ENCODE data around the gene ACAD10.
"Not testable (repeated sequence)": the region's sequence is repeated elsewhere in the genome, so short reads cannot be mapped to it uniquely, and the experiment has no call there.

DNA sequence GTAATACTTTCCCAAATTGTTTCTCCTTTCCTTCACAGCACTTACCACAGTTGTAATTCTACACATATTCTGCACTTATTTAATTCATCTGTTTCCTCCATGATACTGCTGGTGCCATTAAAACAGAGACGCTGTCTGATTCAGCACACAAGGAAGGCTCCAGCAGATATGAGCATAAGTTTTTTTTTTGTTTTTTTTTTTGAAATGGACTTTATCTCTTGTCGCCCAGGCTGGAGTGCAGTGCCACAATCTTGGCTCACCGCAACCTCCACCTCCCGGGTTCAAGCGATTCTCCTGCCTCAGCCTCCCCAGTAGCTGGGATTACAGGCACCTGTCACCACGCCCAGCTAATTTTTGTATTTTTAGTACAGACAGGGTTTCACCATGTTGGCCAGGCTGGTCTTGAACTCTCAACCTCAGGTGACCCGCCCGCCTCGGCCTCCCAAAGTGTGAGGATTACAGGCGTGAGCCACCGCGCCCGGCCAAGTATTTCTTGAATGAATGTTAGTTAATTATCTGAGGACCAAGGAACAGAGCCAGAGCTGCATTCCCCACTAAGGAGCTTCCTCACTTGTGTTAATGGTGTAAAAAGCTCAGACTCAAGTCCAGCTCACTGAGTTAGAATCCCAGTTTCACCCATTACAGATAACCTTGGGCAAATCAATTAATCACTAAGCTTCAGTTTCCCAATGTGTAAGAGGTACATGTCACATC, 1.2 kb upstream of the ACAD10 start:
- TF ChIP-seq, protein P1, sequence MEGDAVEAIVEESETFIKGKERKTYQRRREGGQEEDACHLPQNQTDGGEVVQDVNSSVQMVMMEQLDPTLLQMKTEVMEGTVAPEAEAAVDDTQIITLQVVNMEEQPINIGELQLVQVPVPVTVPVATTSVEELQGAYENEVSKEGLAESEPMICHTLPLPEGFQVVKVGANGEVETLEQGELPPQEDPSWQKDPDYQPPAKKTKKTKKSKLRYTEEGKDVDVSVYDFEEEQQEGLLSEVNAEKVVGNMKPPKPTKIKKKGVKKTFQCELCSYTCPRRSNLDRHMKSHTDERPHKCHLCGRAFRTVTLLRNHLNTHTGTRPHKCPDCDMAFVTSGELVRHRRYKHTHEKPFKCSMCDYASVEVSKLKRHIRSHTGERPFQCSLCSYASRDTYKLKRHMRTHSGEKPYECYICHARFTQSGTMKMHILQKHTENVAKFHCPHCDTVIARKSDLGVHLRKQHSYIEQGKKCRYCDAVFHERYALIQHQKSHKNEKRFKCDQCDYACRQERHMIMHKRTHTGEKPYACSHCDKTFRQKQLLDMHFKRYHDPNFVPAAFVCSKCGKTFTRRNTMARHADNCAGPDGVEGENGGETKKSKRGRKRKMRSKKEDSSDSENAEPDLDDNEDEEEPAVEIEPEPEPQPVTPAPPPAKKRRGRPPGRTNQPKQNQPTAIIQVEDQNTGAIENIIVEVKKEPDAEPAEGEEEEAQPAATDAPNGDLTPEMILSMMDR (conservative IDR thresholded peaks at IDR 0.05 in 1 of 2, IDR thresholded peaks at IDR 0.05 in 1 of 2; ENCODE audit: extremely low read depth in 1 of 2, insufficient read depth in 1 of 2, low read depth in 1 of 2, low read length in 2 of 2): not testable (repeated sequence)
- TF ChIP-seq EZH2 (IDR thresholded peaks at IDR 0.05; ENCODE audit: borderline replicate concordance, low read length): not testable (repeated sequence)

Data from mammary epithelial cell (primary cell).